ENCODE data around the gene PIM2.
"Not testable (repeated sequence)": the region's sequence is repeated elsewhere in the genome, so short reads cannot be mapped to it uniquely, and the experiment has no call there.

The PIM2 gene

GRCh38 chrX:48872017-48872416, 46.8 kb downstream of the PIM2 start:
- DNase-seq (ENCODE audit: low read depth, low spot score) = not testable (repeated sequence)

- no peak for DNase-seq (ENCODE audit: low read depth, low spot score)
Measured at GRCh38 chrX:48864210-48864609, 54.6 kb downstream of the PIM2 start.

Data from activated CD4-positive, CD25-positive, alpha-beta regulatory T cell treated with anti-CD3 and anti-CD28 coated beads, Interleukin-2, amount 50 U/mL, for 16 hours (primary cell).